SH-SY5Y (cell line): Measurements from ENCODE around the gene PAQR5.

Experiments used
- GATA2 ChIP-seq: IDR thresholded peaks from 2 replicates; pipeline ENCODE4 v1.6.1; 2011; ENCODE audit warnings: mild to moderate bottlenecking, low read depth, low read length
- GATA3 ChIP-seq: IDR thresholded peaks from 2 replicates; pipeline ENCODE4 v1.6.1; 2011; ENCODE audit warnings: low read depth, mild to moderate bottlenecking, low read length, moderate library complexity

DNA sequence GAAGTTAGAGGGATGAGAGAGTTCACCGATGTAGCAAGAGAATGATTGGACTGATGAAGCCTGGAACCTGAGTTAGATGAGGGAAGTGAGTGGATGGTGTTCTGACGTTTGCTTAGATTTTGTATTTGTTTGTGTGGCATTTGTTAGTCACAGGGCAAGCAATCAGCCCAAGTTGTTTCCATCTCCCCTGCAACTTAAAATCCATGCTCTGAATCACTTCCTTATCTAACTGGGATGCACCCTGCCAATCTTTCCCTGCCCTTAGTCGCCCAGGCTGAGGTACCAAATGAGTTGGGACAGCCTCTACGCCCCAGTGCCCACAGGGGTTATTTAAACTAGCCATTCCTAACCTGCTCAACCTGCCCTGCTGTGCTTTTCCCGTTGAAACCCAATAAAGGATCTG is 12.6 kb downstream of the PAQR5 start:
- no peak for TF ChIP-seq GATA3
- no peak for TF ChIP-seq GATA2
